ENCODE measurements around the gene RAMP2. TPM values are rescaled to one million over a fixed set of nuclear protein-coding genes. Genes with fewer than 3 reads are reported as not detected.
"Not testable (repeated sequence)": the region's sequence is repeated elsewhere in the genome, so short reads cannot be mapped to it uniquely, and the experiment has no call there.

Gene RAMP2
- total RNA-seq, 1 experiment from 2014 or later, result 11.7 TPM

GRCh38 chr17:42740699-42741098 is 20.3 kb upstream of the RAMP2 start:
- DNase-seq, result no peak
- Histone ChIP-seq H3K27ac (ENCODE audit: insufficient read length, low read depth, low read length) (no peak overlapping the region), H2AK5ac (ENCODE audit: insufficient read length, low read length) (no peak overlapping the region), H4K20me1 (ENCODE audit: control insufficient read depth, insufficient read depth, insufficient read length) (no peaks in the 10 kb centered on the region), H3K27me3 (ENCODE audit: insufficient read depth, low read length) (peaks cover 2% of the 10 kb centered on the region; the same call in 1 of the 2 replicates), H3K56ac (ENCODE audit: insufficient read length, low read depth, low read length) (no peak overlapping the region), H3K18ac (ENCODE audit: insufficient read length, low read depth, low read length) (no peak overlapping the region), H3K4me1 (ENCODE audit: insufficient read depth, low read length) (no peaks in the 10 kb centered on the region; the same call in 1 of the 2 replicates), H3K4me2 (ENCODE audit: insufficient read depth, insufficient read length, low read length) (no peak overlapping the region), H2BK12ac (ENCODE audit: insufficient read length, low read depth, low read length) (no peak overlapping the region), H3K79me1 (ENCODE audit: insufficient read depth, low read depth, low read length, poor library complexity, severe bottlenecking) (no peaks in the 10 kb centered on the region), H2BK20ac (ENCODE audit: low read depth, low read length, poor library complexity, severe bottlenecking) (no peak overlapping the region), H3K4ac (ENCODE audit: low read depth, low read length) (no peak overlapping the region), H4K8ac (replicated peaks; ENCODE audit: insufficient read length, low read depth, low read length) (no peak overlapping the region), H3T11ph (ENCODE audit: low read length) (no peak overlapping the region), H3K23ac (ENCODE audit: insufficient read length, low read depth, low read length) (no peak overlapping the region), H3K79me2 (ENCODE audit: insufficient read depth, low read length) (no peaks in the 10 kb centered on the region), H3K9me3 (ENCODE audit: control insufficient read depth, low read depth, low read length) (no peaks in the 10 kb centered on the region), H4K91ac (ENCODE audit: insufficient read length, low read depth, low read length) (no peak overlapping the region), H3K14ac (ENCODE audit: insufficient read depth, low read length) (no peak overlapping the region), H2AFZ (ENCODE audit: low read length) (no peak overlapping the region), H4K5ac (ENCODE audit: insufficient read length, low read depth, low read length) (no peak overlapping the region), H3K23me2 (ENCODE audit: insufficient read length, low read depth, low read length, poor library complexity, severe bottlenecking) (peaks cover 6% of the 10 kb centered on the region), H2BK120ac (ENCODE audit: low read depth, low read length, poor library complexity, severe bottlenecking) (no peak overlapping the region), H3K9ac (ENCODE audit: extremely low read depth, insufficient read length, low read length) (no peak overlapping the region), H2BK5ac (ENCODE audit: insufficient read length, low read length) (no peak overlapping the region), H2BK15ac (ENCODE audit: low read depth, low read length) (no peak overlapping the region)
- Mint-ChIP-seq H3K27me3 (ENCODE audit: low read depth) (peaks cover 8% of the 10 kb centered on the region), H3K27ac (no peak overlapping the region), H3K9me3 (peaks cover 4 to 7% of the 10 kb centered on the region in 2 experiments; a peak in 4 of 5 replicates), H3K36me3 (ENCODE audit: insufficient read depth in 1 of 3, low read depth in 3 of 3) (no peaks in the 10 kb centered on the region; a peak in 1 of 7 replicates), H3K4me3 (no peak overlapping the region), H3K4me1 (peaks cover 19 to 20% of the 10 kb centered on the region in 2 experiments)
- TF ChIP-seq CTCF (conservative IDR thresholded peaks at IDR 0.05), result no peak
- WGBS (ENCODE audit: extremely low coverage, insufficient read length, low lambda C conversion rate), result no CpG with 5 or more reads among the region's 1 CpG

- H4K20me1 ChIP-seq (ENCODE audit: control insufficient read depth, insufficient read depth, insufficient read length); H3K56ac ChIP-seq (ENCODE audit: insufficient read length, low read depth, low read length); H2AK5ac ChIP-seq (ENCODE audit: insufficient read length, low read length); DNase-seq; H2BK5ac ChIP-seq (ENCODE audit: insufficient read length, low read length); H3K36me3 Mint-ChIP-seq (ENCODE audit: insufficient read depth in 1 of 3, low read depth in 3 of 3); H4K91ac ChIP-seq (ENCODE audit: insufficient read length, low read depth, low read length); H2BK12ac ChIP-seq (ENCODE audit: insufficient read length, low read depth, low read length); H3K4me1 ChIP-seq (ENCODE audit: insufficient read depth, low read length); H3K9ac ChIP-seq (ENCODE audit: extremely low read depth, insufficient read length, low read length); H3K27me3 ChIP-seq (ENCODE audit: insufficient read depth, low read length); H2BK20ac ChIP-seq (ENCODE audit: low read depth, low read length, poor library complexity, severe bottlenecking); H3K23ac ChIP-seq (ENCODE audit: insufficient read length, low read depth, low read length); H4K5ac ChIP-seq (ENCODE audit: insufficient read length, low read depth, low read length); H3K23me2 ChIP-seq (ENCODE audit: insufficient read length, low read depth, low read length, poor library complexity, severe bottlenecking); H2BK120ac ChIP-seq (ENCODE audit: low read depth, low read length, poor library complexity, severe bottlenecking); H4K8ac ChIP-seq (replicated peaks; ENCODE audit: insufficient read length, low read depth, low read length); H2AFZ ChIP-seq (ENCODE audit: low read length); H3K79me1 ChIP-seq (ENCODE audit: insufficient read depth, low read depth, low read length, poor library complexity, severe bottlenecking); H3T11ph ChIP-seq (ENCODE audit: low read length); H3K27ac ChIP-seq (ENCODE audit: insufficient read length, low read depth, low read length); H3K9me3 Mint-ChIP-seq; H3K79me2 ChIP-seq (ENCODE audit: insufficient read depth, low read length); H3K4ac ChIP-seq (ENCODE audit: low read depth, low read length); H3K4me2 ChIP-seq (ENCODE audit: insufficient read depth, insufficient read length, low read length); H3K18ac ChIP-seq (ENCODE audit: insufficient read length, low read depth, low read length); H3K9me3 ChIP-seq (ENCODE audit: control insufficient read depth, low read depth, low read length); H3K14ac ChIP-seq (ENCODE audit: insufficient read depth, low read length); H2BK15ac ChIP-seq (ENCODE audit: low read depth, low read length): not testable (repeated sequence)
- peaks cover 20 to 21% of the 10 kb centered on the region in 2 experiments for H3K4me1 Mint-ChIP-seq
- peak overlapping the region in 1 of 3 experiments; percentile 69; a peak in 1 of 7 replicates for H3K27ac Mint-ChIP-seq
- peaks cover 26% of the 10 kb centered on the region for H3K27me3 Mint-ChIP-seq (ENCODE audit: low read depth)
- no CpG with 5 or more reads among the region's 11 CpGs for WGBS (ENCODE audit: extremely low coverage, insufficient read length, low lambda C conversion rate)
- H3K4me3 Mint-ChIP-seq, result 0 out of 5 replicates have a peak overlapping the region, but pooled peaks of 1 of the 2 experiments have one; percentile 20
Observed at GRCh38 chr17:42742916-42743315, 18.1 kb upstream of the RAMP2 start.

Data from H9 (cell line).